Measurements from ENCODE around the gene ZBTB20. TPM values are rescaled to one million over a fixed set of nuclear protein-coding genes. Genes with fewer than 3 reads are reported as not detected.

Gene ZBTB20
- total RNA-seq, 2 donors from 2014 or later: 111 to 189 TPM

DNA sequence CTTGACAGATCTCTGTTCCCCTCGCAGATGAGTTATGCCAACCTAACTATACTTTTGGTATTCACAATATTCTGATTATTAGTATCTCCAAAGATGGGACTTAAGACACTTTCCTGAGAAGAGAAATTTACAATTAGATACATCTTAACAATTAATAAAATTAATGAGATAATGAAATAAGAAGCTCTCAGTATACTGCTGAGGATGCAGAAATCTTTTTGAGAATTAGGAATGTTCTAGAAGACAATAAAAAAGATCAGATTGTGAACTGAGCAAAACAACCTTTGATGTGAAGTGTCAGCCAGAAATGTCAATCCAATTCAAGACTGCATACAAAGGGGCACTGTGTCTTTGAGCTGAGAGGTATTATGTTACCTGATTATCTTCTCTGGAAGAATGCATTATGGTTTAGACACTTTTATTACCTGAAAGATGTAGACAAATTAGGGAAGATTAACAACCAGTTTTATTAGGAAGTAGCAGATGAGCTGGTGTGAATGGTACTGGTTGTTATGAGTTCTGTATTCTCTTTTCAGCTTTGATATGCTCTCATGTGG lies 590.4 kb downstream of the ZBTB20 start:
- WGBS: 93% methylated on average over 1 of the region's 1 CpG
- no peak overlapping the region for H3K4me3 ChIP-seq
- H3K27me3 ChIP-seq (replicated peaks; ENCODE audit: insufficient read depth): no peaks in the 10 kb centered on the region
- no peaks in the 10 kb centered on the region for H3K4me1 ChIP-seq (replicated peaks)
- H3K27ac ChIP-seq: no peak overlapping the region
- H3K9me3 ChIP-seq: no peaks in the 10 kb centered on the region
- no peaks in the 10 kb centered on the region for H3K36me3 ChIP-seq
- intact Hi-C loops (cut with DNase I): no loop called here
- TF ChIP-seq, protein P1, sequence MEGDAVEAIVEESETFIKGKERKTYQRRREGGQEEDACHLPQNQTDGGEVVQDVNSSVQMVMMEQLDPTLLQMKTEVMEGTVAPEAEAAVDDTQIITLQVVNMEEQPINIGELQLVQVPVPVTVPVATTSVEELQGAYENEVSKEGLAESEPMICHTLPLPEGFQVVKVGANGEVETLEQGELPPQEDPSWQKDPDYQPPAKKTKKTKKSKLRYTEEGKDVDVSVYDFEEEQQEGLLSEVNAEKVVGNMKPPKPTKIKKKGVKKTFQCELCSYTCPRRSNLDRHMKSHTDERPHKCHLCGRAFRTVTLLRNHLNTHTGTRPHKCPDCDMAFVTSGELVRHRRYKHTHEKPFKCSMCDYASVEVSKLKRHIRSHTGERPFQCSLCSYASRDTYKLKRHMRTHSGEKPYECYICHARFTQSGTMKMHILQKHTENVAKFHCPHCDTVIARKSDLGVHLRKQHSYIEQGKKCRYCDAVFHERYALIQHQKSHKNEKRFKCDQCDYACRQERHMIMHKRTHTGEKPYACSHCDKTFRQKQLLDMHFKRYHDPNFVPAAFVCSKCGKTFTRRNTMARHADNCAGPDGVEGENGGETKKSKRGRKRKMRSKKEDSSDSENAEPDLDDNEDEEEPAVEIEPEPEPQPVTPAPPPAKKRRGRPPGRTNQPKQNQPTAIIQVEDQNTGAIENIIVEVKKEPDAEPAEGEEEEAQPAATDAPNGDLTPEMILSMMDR (IDR thresholded peaks at IDR 0.05): no peak
- TF ChIP-seq POLR2AphosphoS5 (IDR thresholded peaks at IDR 0.05) (no peak), POLR2A (IDR thresholded peaks at IDR 0.05) (no peak)
- DNase-seq (ENCODE audit: low spot score): no peak

DNA sequence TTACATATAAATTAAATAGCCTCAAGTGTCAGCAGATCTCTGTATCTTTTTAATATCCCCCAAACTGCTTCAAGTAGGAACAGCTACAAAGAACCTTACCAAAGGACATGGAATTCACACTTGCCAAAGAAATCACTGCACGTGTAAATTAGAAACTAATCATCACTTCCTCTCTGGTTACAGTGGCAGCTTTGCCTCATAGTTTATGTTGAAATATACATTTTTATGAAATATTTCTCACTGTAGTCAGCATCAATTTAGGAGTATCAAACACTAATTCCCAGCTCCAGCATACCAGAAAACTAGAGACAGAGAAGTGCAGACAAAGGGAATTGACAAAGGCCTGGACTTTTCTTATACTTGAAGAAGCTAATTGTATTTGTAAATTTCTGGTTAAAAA lies 592.4 kb downstream of the ZBTB20 start:
- no peak overlapping the region for H3K4me3 ChIP-seq
- H3K27me3 ChIP-seq (replicated peaks; ENCODE audit: insufficient read depth): no peaks in the 10 kb centered on the region
- 54% methylated on average over 1 of the region's 1 CpG for WGBS
- DNase-seq (ENCODE audit: low spot score): no peak
- H3K4me1 ChIP-seq (replicated peaks): no peaks in the 10 kb centered on the region
- no peaks in the 10 kb centered on the region for H3K9me3 ChIP-seq
- no peak overlapping the region for H3K27ac ChIP-seq
- TF ChIP-seq POLR2AphosphoS5 (IDR thresholded peaks at IDR 0.05): no peak
- no peak for TF ChIP-seq POLR2A (IDR thresholded peaks at IDR 0.05)
- TF ChIP-seq, protein P1 (IDR thresholded peaks at IDR 0.05): no peak
- no peaks in the 10 kb centered on the region for H3K36me3 ChIP-seq
- intact Hi-C loops (cut with DNase I): no loop called here

DNA sequence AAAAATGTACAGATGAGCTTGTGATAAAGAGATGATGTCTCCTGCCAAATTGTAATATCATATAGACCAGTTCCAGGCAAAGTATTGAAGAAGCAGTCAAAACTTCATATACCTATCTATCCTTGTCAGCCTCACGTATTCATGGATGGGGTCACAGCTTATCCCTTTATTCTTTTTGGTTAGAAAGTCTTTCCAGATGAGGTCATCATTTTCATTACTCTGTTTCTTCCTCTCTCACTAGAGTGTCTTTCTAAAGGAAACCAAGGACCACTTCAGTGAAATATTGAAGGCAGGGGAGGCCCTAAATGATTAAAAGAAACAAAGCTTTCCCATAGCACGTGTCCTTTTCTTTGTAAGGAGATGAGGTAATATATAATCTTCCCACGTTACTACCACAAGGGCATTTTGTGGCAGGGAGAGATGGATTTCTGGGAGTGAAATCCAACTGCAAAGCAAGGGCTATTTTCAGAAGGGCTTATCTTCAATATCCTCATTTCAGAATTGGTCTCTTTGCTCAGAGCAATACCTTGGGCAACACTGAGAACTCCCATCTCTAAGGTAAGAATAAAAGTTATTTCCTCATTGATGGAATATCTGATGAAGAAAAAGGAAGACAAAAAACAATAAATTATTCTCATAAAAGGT lies 593.0 kb downstream of the ZBTB20 start:
- Histone ChIP-seq H3K4me3 (no peak overlapping the region), H3K4me1 (replicated peaks) (no peaks in the 10 kb centered on the region), H3K9me3 (no peaks in the 10 kb centered on the region), H3K27me3 (replicated peaks; ENCODE audit: insufficient read depth) (no peaks in the 10 kb centered on the region), H3K27ac (no peak overlapping the region), H3K36me3 (no peaks in the 10 kb centered on the region)
- intact Hi-C loops (cut with DNase I): no loop called here
- TF ChIP-seq POLR2A (IDR thresholded peaks at IDR 0.05) (no peak), POLR2AphosphoS5 (IDR thresholded peaks at IDR 0.05) (no peak)
- TF ChIP-seq, protein P1 (IDR thresholded peaks at IDR 0.05): no peak
- DNase-seq (ENCODE audit: low spot score): no peak
- 82% methylated on average over 3 of the region's 3 CpGs for WGBS

DNA sequence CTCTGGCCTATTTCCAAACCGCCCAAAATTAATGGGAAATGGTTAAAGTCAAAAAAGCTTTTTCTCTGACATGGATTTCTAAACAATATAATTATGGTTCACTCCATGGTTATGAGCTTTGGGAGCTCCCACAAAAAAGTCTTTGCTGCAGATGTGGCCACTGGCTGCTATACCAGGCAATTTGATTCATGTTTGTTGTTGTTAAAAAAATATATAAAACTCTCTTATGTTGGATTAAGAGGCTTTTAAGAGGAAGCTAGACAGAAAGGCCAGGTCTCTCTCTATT lies 594.6 kb downstream of the ZBTB20 start:
- Histone ChIP-seq H3K4me3 (no peak overlapping the region), H3K9me3 (no peaks in the 10 kb centered on the region), H3K27me3 (replicated peaks; ENCODE audit: insufficient read depth) (no peaks in the 10 kb centered on the region), H3K27ac (no peak overlapping the region), H3K36me3 (no peaks in the 10 kb centered on the region), H3K4me1 (replicated peaks) (no peaks in the 10 kb centered on the region)
- no peak for DNase-seq (ENCODE audit: low spot score)
- TF ChIP-seq POLR2A (IDR thresholded peaks at IDR 0.05) (no peak), POLR2AphosphoS5 (IDR thresholded peaks at IDR 0.05) (no peak)
- TF ChIP-seq, protein P1 (IDR thresholded peaks at IDR 0.05): no peak
- 70% methylated on average over 1 of the region's 1 CpG for WGBS
- intact Hi-C loops (cut with DNase I): no loop called here
